NCI-H510A treated with DMSO at 0.1 percent for 48 hours (cell line): ENCODE results near the gene TET1.
"Not testable (repeated sequence)": the region's sequence is repeated elsewhere in the genome, so short reads cannot be mapped to it uniquely, and the experiment has no call there.

Source experiments
- DNase-seq: peaks from one replicate; lab custom pipeline; 2025; lab: John Stamatoyannopoulos, UW

TET1 gene

DNA sequence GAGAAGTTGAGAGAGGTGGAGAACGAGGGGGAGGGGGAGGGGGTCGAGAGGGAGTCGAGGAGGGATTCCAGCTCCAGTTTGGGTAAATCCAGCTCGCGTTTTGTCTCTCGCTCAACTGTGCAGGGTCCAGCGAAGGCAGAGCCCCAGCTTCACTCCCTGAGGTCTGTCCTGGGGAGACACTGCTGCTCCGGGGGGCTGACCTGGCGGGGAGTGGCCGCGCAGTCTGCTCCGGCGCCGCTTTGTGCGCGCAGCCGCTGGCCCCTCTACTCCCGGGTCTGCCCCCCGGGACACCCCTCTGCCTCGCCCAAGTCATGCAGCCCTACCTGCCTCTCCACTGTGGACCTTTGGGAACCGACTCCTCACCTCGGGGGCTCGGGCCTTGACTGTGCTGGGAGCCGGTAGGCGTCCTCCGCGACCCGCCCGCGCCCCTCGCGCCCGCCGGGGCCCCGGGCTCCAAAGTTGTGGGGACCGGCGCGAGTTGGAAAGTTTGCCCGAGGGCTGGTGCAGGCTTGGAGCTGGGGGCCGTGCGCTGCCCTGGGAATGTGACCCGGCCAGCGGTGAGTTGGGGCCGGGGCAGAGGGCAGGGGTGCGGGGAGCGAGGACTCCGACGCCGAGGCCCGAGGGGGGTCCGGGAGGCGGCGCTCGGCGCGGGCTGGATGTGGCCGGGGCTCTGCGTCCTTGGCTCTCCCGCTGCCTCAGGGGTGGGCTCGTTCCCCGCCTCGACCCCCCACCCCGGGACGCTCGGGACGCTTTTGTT, at the start of gene TET1:
Gene TET1 (plus strand): TSS at position 152 of the 757 bp plus-strand sequence. CDS start 12,002 bp downstream, outside the sequence.
- DNase-seq, result peak; percentile 81

DNA sequence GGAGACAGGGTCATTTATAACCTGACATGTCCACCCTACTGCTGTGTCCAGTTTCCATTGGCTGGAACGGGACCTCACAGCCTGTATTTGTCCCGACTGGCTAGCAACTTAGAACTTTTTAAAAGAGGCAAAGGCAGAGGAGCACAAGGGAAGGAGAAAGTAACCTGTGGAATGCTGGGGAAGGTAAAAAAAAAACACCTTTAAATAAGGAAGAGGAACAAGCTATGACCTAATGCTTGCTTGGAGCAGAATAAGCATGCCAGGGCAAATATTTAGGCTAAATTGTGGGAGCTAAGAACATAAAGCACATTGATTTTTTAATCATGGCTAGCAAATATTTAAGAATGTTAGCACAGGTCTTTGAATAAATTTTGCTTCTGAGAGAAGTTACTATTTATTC, 43.9 kb upstream of the TET1 start:
- DNase-seq, result not testable (repeated sequence)

DNA sequence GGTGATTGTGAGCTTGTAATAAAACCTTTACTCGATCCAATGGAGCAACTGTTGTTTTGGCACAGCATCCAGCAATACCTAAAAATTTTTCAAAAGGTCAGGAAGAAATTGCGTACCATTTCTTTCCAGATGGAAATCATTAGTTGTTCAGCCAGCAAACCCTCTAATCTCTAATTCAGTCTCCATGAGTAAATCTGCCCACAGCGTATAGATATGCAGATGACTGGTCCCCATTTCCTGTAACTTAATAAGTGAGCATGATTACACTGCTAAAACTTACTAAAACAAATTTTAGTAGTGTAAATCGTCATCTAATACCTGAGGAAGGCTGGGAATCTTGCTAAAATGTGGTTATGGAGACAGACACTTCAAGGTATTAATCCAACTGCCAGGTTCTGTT, 43.4 kb upstream of the TET1 start:
- DNase-seq, result no peak

DNA sequence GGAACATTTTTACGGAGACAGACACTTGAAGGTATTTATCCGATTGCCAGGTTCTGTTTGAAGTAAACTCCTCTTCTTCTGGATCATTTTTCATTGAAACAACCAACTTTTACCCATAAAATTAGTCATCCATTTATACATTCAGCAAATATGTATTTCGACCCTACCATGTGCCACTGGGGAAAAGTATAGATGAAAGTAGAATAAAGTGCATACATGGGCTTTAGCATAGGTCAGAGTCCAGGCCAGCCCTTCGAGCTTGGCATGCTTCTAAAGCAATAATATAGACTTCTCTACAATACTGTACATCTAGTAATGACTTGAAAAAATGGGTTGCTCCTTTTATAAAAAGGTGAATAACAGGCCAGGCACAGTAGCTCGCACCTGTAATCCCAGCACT, 42.9 kb upstream of the TET1 start:
- no peak for DNase-seq

DNA sequence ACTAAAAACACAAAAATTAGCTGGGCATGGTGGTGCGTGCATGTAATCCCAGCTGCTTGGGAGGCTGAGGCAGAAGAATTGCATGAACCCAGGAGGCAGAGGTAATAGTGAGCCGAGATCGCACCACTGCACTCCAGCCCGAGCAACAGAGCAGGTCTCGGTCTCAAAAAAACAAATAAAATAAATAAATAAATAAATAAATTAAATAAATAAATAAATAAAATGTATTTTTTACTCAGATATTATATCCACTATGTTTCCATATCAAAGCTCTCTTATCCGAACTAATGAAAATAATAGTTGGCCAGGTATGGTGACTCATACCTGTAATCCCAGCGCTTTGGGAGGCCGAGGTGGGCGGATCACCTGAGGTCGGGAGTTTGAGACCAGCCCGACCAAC, 41.5 kb upstream of the TET1 start:
- not testable (repeated sequence) for DNase-seq

DNA sequence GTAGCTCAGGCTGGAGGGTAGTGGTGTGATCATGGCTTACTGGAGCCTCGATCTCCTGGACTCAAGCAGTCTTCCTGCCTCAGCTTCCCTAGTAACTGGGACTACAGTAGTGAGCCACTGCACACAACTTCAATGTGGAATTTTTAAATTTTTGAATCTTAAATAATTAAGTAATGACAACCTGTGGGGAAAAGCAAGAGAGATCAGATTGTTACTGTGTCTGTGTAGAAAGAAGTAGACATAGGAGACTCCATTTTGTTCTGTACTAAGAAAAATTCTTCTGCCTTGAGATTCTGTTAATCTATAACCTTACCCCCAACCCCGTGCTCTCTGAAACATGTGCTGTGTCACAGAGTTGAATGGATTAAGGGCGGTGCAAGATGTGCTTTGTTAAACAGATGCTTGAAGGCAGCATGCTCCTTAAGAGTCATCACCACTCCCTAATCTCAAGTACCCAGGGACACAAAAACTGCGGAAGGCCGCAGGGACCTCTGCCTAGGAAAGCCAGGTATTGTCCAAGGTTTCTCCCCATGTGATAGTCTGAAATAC, 34.6 kb upstream of the TET1 start:
- DNase-seq, result not testable (repeated sequence)

DNA sequence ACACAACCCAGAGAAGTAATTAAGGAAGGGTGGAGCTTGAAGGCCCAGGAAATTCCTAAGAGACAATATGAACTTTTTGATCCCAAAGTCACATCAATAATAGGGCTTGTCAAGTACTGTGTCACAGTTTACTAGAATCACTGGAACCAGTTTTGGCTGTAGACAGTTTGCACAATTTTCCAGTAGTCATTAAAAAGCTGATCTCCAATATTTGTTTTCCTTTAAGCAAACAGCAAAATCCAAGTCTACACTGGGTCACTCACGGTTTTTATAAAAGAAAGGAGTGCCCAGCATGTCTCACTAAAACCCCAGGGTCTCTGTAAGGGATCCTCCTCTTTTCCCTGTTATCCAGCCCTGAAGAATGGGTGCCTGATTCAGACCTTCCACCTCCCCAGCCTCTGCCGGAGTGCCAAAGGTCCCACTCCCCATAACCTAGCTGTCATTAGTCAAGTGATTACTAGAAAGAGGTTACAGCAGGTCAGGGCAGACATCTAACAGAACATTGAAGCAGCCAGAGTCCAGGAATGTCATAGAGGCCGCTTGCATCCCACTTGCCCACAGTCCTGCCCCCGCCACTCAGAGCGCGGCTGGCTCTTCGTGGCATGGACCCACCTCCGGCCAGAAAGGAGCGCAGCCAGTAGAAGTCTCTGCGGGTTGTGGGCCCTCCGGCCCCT, 33.4 kb upstream of the TET1 start:
- DNase-seq, result no peak

DNA sequence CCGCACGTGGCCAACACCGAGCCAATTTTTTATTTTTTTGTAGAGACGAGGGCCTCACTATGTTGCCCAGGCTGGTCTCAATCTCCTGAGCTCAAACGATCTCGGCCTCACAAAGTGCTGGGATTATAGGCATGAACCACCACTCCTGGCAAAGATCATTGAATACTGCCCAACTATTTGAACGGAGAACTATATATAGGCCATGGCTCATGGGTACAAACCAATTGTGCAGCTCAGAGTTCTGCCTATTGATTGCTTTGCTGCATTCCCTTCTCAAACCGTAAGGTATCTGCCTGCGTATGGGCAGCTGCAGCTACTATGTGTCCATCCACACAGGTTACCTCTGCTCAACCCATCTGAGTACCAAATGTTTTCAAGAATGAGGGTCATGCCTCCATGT, 23.2 kb upstream of the TET1 start:
- no peak for DNase-seq

DNA sequence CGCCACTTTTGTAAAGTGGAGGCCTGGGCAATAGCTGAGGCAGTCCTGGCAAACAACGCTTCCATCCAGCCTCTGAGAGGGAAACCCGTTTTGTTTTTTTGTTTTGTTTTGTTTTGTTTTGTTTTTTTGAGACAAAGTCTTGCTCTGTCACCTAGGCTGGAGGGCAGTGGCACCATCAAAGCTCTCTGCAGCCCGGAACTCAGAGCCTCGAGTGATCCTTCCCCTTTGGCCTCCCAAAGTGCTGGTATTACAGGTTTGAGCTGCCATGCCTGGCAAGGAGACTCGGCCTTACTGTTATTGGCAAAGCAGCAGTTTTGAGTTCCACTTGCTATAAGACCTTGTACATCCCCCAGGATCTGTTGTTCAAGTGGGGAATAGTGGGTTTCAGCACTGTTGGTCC, 22.3 kb upstream of the TET1 start:
- DNase-seq, result no peak

DNA sequence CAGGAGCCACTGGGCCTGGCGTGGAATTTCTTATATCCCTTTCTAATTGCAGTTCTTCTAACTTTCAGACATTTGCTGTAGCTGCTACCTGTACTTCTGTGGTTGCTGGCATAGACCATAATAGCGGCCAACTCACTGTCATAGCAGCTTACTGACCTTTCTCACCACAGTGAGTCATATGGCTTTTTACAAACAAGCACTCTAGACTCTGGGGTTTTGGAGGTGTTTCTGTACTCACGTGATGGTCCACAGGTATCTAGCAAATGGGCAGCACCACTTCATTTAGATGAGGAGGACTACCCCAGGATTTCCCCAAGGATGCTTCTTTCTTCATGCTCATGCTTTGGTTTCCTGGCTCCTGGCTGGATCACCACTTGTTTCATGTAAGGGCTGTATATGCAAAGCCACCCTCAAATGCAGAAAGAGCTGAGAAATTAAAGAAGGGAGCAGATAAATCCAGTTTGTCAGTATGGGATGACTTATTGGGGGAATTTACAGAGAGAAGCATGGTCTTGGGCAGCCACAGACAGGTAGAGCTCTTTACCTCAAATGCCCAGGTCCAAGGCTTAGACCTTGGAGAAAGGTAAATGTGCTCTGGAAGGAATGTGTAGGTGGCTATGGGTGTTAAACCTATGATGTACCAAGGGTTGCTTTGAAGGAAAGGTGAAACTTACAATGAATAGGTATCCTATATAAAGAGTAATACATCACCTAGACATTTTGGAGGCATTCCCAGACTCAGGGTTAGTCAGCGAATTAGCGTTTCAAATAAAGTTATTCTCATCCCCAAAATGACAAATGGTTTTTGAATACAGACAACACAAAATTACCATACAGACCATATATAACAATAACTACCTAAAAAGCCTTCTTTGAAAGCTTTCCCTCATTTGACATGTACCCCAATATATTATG, 16.9 kb upstream of the TET1 start:
- DNase-seq, result no peak

DNA sequence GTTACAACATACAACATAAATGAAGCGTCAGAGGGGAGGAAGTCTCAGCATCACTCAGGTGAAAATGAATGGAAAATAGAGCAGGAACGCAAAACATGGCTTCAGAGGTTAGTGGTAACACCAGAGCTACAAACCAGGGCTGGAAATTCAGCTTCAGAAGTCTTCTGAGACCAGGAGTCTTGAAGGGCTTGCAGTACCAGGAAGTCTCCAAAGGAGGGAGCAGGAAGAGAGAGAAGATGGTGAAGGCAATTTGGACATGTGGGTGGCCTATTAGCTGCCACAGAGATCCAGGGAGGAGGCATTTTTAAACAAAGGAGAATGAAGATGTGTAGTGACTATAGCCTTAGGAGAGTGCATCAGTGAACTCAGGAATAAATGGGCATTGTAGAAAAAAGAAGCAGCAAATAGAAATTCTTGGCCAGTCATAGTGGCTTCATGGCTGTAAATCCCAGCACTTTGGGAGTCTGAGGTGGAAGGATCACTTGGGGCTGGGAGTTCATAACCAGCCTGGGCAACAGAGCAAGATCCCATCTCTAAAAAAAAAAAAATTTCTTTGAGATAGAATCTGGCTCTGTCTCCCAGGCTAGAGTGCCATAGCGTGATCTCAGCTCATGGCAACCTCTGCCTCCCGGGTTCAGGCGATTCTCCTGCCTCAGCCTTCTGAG, 9.3 kb upstream of the TET1 start:
- DNase-seq, result peak; percentile 84

DNA sequence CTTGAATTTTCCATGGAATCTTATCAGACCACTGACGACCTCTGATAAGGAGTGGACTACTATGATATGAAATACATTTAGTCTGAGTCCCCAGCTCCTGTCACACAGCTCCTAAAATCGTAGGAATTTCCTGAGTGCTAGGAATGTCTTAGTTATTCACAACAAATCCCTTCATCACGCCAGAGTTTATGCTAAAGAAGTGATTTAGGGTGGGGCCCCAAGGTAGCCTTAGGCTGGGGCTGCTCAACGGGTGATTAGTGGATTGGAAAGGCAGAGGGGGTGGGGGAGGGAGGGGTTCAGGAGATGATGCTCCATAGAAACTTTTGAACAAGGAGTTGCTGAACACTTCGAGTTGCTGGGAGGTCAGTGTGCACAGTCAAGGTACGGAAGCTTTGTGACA, 7.0 kb upstream of the TET1 start:
- DNase-seq, result no peak

DNA sequence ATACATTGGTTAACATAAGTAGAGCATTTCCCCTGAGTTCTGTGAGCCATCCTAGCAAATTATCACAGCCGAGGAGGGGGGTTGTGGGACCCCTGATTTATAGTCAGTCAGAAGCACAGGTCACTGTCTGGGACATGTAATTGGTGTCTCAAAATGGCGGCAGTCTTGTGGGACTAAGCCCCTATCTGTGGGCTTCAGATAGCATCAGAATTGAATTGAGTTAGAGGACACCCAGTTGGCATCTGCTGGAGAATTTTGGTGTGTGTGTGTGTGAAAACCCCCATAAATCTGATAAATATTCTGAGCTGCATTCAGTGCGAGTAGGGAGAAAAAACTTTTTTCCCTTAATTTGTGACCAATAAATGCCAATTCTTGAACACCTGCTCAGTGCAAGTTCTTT, 6.5 kb upstream of the TET1 start:
- no peak for DNase-seq

DNA sequence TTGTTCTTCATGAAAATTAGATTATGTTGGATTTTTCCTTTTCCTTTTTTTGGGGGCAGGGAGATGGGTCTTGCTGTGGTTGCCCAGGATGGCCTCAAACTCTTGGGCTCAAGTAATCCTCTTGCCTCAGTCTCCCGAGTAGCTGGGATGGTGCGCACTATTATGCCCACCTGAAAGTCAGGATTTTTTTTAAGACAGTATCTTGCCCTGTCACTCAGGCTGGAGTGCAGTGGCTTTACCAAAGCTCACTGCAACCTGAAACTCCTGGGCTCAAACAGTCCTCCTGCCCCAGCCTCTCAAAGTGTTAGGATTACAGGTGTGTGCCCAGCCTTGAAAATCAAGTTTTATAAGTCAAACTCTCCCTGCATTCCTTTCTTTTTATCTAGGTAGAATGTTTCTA, 1.7 kb upstream of the TET1 start:
- no peak for DNase-seq

DNA sequence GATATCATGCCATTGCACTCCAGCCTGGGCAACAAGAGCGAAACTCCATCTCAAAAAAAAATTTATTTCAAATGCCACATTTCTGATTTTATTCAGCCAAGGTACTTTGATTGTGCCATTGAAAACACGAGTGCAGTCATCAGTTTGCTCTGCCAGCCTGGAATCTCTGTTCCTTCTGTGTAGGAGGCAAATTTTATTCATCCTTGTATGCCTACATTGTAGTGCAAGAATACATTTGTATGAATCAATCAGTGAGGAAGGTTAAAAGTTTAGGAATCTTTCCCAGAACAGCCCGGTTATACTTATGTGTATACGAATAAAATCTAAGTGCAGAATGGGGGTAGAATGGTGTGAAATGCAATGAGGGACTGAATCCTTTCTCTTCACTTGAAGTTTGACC, 886 bp upstream of the TET1 start:
- no peak for DNase-seq

DNA sequence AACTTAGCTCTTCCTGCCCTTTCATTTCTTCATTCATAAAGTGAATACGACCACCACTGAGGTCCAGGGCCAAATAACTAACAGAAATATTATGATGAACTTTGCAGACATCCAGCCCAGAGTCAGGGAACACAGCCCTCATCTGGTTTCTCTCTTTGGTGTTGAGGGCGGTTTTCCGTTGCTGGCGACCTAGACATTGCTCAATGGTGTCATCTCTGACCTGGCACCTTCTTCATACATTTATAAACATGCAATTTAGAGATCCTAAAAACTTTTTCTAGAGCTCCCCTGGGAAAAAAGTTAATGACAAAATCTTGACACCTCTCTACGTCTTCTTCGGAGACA, 324 bp upstream of the TET1 start:
- peak; percentile 81 for DNase-seq

DNA sequence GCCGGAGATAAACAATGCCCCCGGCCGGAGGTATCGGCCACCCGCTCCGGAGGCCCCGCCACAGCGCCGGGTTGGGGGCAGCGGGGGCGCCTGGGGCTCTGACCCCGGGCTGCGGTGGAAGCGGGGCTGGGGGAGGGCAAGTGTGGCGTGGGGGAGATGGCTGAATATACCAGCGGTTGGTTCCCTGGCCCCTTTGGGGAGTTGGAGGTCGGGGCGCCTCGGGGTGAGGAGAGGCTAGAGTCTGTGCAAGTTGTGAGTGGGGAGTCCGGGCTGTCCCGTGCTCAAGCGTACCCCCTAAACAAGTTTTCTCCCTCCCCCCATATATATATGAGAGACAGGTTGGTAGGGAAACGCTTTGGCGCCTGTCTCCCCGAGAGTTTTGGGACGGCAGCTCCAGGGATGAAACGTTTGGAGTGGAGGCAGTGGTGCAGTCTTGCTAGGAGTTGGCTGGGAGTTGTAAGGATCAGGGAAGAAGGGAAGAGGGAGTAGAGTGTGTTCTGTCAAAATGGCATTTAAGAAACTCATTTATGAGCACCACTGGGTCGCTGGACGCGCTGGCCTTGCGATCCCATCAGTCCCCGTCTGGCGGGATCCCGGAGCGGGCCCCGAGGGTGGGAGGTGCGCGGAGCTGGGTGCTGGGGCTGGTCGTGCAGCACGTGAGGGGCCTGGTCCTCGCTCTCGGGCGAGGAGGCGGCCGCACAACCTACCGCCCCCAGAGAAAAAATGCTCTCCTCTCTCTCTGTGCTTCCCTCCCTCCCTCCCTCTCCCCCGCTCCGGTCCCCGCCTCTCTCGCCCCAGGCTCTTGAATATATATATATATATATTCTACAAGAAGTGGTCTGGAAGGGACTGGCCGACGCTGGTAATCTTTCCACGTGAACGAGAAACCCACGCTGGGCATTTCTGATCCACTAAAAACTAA, 1.1 kb downstream of the TET1 start:
- peak; percentile 66 for DNase-seq

DNA sequence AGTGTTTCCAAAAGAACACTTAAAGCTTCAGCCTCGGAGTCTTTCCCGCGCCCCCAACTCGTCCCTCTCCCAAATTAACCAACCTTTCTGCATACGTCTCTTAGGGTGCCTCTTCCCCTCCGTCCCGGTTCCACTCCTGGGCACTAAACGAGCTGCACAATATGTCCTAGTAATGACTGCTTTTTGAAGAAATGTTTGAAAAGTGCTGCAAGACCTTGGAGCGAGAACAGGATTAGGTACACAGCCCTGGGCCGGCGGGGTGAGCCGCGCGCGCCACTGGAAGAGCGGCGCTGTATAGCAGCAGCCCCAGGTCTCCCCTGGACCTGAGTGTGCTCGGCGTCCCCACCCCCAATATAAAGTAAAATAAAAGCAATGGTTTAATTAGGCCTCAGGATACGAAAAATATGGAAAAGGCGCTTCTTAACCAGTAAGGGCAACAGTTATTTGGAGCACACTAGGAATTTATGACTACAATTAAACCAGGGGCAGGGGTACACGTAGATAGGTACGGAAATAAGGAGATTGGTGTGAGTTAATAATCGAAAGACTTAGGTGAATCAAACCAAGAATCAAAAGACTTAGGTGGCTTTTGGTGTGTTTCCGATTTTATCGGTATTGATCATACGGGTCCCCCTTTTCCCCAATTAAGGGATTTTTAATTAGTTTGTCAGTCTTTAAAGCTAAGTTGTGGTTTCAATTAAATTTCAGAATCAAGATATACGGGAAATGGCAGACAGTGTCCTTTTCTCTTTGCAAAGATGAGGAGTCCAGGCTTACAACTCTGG, 1.9 kb downstream of the TET1 start:
- peak; percentile 53 for DNase-seq

DNA sequence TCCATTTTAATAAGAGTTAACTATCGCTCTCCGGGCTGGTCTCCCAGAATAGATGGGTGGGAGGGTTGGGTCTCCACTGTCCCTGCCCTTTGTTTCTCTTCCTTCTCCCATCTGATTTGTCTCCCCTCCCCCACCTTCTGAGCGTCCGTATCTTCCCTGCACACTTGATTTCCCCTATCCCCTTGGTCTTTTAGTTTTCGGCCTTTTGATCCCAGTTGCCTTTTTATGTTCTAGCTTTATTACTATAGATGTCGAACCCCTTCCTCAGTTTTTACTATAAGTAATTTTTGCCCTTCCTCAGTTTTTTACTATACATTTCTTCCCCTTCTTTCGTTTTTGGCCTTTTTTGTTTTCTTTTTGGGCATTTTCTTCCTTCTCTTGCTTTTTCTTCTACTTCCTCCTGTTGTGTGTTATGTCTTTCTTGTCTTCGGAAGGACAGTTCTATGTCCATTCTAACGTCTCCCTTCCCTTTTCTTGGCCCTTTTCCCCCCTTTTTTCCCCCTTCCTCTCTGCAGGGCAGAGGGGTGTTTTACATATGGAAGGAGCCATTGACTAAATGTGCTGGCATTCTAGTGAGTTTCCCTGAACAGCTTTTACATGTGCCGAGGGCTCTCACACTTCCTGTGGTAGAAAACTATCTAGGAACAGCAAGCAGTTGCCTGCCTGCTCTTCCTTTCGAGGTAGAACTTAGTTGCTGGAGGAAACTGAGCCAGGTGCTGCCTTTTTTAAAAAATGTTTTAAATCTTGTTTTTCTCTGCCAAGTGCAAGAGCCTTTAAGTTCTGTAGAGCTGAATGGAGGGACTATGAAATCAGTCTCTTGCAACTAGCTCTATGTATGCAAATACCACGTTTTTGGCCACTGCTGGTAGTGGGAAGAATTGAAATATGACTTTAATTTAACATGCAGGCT, 2.8 kb downstream of the TET1 start:
- peak; percentile 53 for DNase-seq
